Panc1 (cell line): ENCODE data around the gene TMPRSS13.

Source experiments
- POLR2AphosphoS5 ChIP-seq: IDR thresholded peaks from 2 replicates; pipeline ENCODE4 v1.6.1; 2012; ENCODE audit warnings: mild to moderate bottlenecking, low read depth, low read length, moderate library complexity
- SIN3A ChIP-seq: IDR thresholded peaks from 2 replicates; pipeline ENCODE4 v1.6.1; 2012; ENCODE audit warnings: low read depth, mild to moderate bottlenecking, low read length, moderate library complexity, borderline replicate concordance; ENCODE audit not compliant: insufficient read depth
- TCF7L2 ChIP-seq: IDR thresholded peaks from 2 replicates; pipeline ENCODE4 v1.6.1; 2011; ENCODE audit warnings: mild to moderate bottlenecking, low read depth, low read length, inconsistent platforms
- TF ChIP-seq, protein P1 (sequence below): fragments of 450-650 bp; IDR thresholded peaks from 2 replicates; pipeline ENCODE4 v1.5.1; 2017; ENCODE audit warnings: mild to moderate bottlenecking
- TF ChIP-seq, protein P2 (sequence below), 2 experiments: IDR thresholded peaks; 2 replicates each; pipeline ENCODE4 v1.6.1; 2011 to 2012; ENCODE audit warnings: low read depth in 2 of 2, control low read depth in 1 of 2, low read length in 1 of 2, mild to moderate bottlenecking in 1 of 2, moderate library complexity in 1 of 2; ENCODE audit not compliant: insufficient read depth in 1 of 2

DNA sequence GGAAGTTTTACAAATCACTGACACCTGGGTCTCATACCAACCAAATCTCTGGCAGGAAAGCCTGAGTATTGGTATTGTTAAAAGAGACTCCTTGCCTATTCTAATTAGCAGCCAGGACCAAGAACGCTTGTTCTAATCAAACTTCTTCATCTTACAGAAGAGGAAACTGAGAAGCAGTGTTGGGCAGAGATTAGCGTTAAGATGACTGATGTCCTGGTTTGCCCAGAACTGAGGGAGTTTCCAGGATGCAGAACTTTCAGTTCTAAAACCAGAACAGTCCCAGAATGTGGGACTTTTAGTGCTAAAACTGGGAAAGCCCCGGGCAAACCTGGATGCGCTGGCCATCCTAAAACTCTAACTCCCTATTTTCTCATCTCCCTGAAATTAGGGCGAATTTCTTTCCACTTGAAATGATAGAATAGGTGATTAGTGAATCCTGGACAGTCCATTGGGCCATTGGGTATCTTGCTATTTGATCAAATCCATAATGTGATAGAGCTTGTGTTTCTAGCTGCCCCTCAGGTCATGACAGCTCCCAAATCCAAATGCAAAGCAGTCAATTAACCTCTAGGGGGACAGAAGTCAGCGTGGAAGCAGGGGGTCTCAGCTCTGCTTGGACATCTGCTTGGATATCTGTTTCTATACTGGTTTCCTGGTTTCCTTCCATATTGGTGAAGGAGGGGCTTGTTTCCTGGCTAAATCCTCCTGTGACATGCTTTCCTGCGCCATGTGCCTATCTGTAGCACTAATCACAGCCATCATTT is 16.0 kb upstream of the TMPRSS13 start:
- TF ChIP-seq, protein P1, sequence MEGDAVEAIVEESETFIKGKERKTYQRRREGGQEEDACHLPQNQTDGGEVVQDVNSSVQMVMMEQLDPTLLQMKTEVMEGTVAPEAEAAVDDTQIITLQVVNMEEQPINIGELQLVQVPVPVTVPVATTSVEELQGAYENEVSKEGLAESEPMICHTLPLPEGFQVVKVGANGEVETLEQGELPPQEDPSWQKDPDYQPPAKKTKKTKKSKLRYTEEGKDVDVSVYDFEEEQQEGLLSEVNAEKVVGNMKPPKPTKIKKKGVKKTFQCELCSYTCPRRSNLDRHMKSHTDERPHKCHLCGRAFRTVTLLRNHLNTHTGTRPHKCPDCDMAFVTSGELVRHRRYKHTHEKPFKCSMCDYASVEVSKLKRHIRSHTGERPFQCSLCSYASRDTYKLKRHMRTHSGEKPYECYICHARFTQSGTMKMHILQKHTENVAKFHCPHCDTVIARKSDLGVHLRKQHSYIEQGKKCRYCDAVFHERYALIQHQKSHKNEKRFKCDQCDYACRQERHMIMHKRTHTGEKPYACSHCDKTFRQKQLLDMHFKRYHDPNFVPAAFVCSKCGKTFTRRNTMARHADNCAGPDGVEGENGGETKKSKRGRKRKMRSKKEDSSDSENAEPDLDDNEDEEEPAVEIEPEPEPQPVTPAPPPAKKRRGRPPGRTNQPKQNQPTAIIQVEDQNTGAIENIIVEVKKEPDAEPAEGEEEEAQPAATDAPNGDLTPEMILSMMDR, result no peak; the same call in 1 of the 2 replicates
- TF ChIP-seq SIN3A (no peak), TCF7L2 (no peak), POLR2AphosphoS5 (no peak)
- TF ChIP-seq, protein P2, sequence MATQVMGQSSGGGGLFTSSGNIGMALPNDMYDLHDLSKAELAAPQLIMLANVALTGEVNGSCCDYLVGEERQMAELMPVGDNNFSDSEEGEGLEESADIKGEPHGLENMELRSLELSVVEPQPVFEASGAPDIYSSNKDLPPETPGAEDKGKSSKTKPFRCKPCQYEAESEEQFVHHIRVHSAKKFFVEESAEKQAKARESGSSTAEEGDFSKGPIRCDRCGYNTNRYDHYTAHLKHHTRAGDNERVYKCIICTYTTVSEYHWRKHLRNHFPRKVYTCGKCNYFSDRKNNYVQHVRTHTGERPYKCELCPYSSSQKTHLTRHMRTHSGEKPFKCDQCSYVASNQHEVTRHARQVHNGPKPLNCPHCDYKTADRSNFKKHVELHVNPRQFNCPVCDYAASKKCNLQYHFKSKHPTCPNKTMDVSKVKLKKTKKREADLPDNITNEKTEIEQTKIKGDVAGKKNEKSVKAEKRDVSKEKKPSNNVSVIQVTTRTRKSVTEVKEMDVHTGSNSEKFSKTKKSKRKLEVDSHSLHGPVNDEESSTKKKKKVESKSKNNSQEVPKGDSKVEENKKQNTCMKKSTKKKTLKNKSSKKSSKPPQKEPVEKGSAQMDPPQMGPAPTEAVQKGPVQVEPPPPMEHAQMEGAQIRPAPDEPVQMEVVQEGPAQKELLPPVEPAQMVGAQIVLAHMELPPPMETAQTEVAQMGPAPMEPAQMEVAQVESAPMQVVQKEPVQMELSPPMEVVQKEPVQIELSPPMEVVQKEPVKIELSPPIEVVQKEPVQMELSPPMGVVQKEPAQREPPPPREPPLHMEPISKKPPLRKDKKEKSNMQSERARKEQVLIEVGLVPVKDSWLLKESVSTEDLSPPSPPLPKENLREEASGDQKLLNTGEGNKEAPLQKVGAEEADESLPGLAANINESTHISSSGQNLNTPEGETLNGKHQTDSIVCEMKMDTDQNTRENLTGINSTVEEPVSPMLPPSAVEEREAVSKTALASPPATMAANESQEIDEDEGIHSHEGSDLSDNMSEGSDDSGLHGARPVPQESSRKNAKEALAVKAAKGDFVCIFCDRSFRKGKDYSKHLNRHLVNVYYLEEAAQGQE (IDR thresholded peaks at IDR 0.05; ENCODE audit: insufficient read depth in 1 of 2, low read depth in 2 of 2, low read length in 1 of 2), result no peak
